ENCODE results near the gene P2RX7.

P2RX7 gene

GRCh38 chr12:121236776-121237175 lies 104.1 kb downstream of the P2RX7 start:
- no peak for DNase-seq

- no peak for DNase-seq
Measured at GRCh38 chr12:121237415-121237814, 104.7 kb downstream of the P2RX7 start.
